Measurements from ENCODE around the gene ASTN2.
A peak's percentile ranks its signal among the peaks of the same experiment; 100 is the strongest.

Gene ASTN2

GRCh38 chr9:116796669-116797068, 618.2 kb downstream of the ASTN2 start:
- DNase-seq, result no peak

GRCh38 chr9:116795821-116796220, 619.0 kb downstream of the ASTN2 start:
- DNase-seq, result no peak

- no peak for DNase-seq
Measured at GRCh38 chr9:116792271-116792670, 622.6 kb downstream of the ASTN2 start.

- no peak for DNase-seq
Measured at GRCh38 chr9:116791326-116791725, 623.5 kb downstream of the ASTN2 start.

- no peak for DNase-seq
Measured at GRCh38 chr9:116789081-116789480, 625.8 kb downstream of the ASTN2 start.

- no peak for DNase-seq
Measured at GRCh38 chr9:116786737-116787136, 628.1 kb downstream of the ASTN2 start.

GRCh38 chr9:116777116-116777515, 637.7 kb downstream of the ASTN2 start:
- no peak for DNase-seq

- DNase-seq, result no peak
Measured at GRCh38 chr9:116774421-116775180, 640.3 kb downstream of the ASTN2 start.

- DNase-seq, result no peak
Measured at GRCh38 chr9:116767219-116767618, 647.6 kb downstream of the ASTN2 start.

GRCh38 chr9:116765011-116765410, 649.8 kb downstream of the ASTN2 start:
- no peak for DNase-seq

GRCh38 chr9:116763770-116764169, 651.1 kb downstream of the ASTN2 start:
- no peak for DNase-seq

GRCh38 chr9:116760636-116761035, 654.2 kb downstream of the ASTN2 start:
- DNase-seq, result no peak

- no peak for DNase-seq
Measured at GRCh38 chr9:116757030-116757429, 657.8 kb downstream of the ASTN2 start.

GRCh38 chr9:116753389-116753788, 661.5 kb downstream of the ASTN2 start:
- no peak for DNase-seq

GRCh38 chr9:116750510-116750909, 664.3 kb downstream of the ASTN2 start:
- no peak for DNase-seq

GRCh38 chr9:116749772-116750171, 665.1 kb downstream of the ASTN2 start:
- DNase-seq, result no peak

- DNase-seq, result no peak
Measured at GRCh38 chr9:116749176-116749575, 665.7 kb downstream of the ASTN2 start.

- no peak for DNase-seq
Measured at GRCh38 chr9:116741742-116742141, 673.1 kb downstream of the ASTN2 start.

- no peak for DNase-seq
Measured at GRCh38 chr9:116741086-116741740, 673.6 kb downstream of the ASTN2 start.

- peak; percentile 60 to 69 for DNase-seq
Measured at GRCh38 chr9:116737152-116737546, 677.7 kb downstream of the ASTN2 start.

GRCh38 chr9:116736399-116737151, 678.3 kb downstream of the ASTN2 start:
- no peak for DNase-seq

GRCh38 chr9:116733010-116733641, 681.7 kb downstream of the ASTN2 start:
- DNase-seq, result no peak

- DNase-seq, result no peak
Measured at GRCh38 chr9:116726602-116727001, 688.3 kb downstream of the ASTN2 start.
